Left ventricle myocardium superior (tissue), 1 donor: ENCODE results near the gene USH1C. TPM values are rescaled to one million over a fixed set of nuclear protein-coding genes. Genes with fewer than 3 reads are reported as not detected.
A peak's percentile ranks its signal among the peaks of the same experiment; 100 is the strongest.

Experiments used
- ATAC-seq: fragments of 200-7000 bp; cut with Tn5 transposase; one replicate; pipeline ENCODE4 v1.9.1; 2020; ENCODE audit warnings: mild to moderate bottlenecking, moderate library complexity
- DNase-seq: peaks from one replicate; pipeline ENCODE4 v3.0.0-alpha.2; 2020
- intact Hi-C: fragments of 100-400 bp; cut with micrococcal nuclease; formaldehyde crosslinking; loops from one replicate; pipeline ENCODE4 v1.11.0; 2022
- total RNA-seq: library from RNA; stranded (reverse); fragmentation: NEBNext Ultra II Directional; extraction: Animal tissue kit (Norgen Biotek cat#: 25700); gene quantifications from one replicate; pipeline ENCODE4 v1.2.1, GENCODE V29; 2021
- donor health status: DM: no; HTN: yes; CAD: no; lungs with severe emphysema.

The USH1C gene
- total RNA-seq, 1 donor from 2014 or later = 1.3 TPM

- intact Hi-C loops = no loop called here
- ATAC-seq = no peak
- no peak for DNase-seq
Measured at GRCh38 chr11:17531071-17531600, 13.1 kb downstream of the USH1C start.

GRCh38 chr11:17529844-17530185 is 14.4 kb downstream of the USH1C start:
- intact Hi-C loops = no loop called here
- DNase-seq (no peak), ATAC-seq (no peak)

GRCh38 chr11:17528906-17529843 is 15.0 kb downstream of the USH1C start:
- DNase-seq = no peak
- intact Hi-C loops = no loop called here
- ATAC-seq = peak; percentile 59

GRCh38 chr11:17528181-17528691 is 16.0 kb downstream of the USH1C start:
- DNase-seq (peak; percentile 73), ATAC-seq (peak; percentile 86)
- intact Hi-C loops = no loop called here

- no peak for DNase-seq
- intact Hi-C loops = no loop called here
- ATAC-seq = no peak
Measured at GRCh38 chr11:17527628-17527995, 16.6 kb downstream of the USH1C start.

GRCh38 chr11:17526931-17527627 is 17.1 kb downstream of the USH1C start:
- intact Hi-C loops = no loop called here
- DNase-seq (no peak), ATAC-seq (no peak)

GRCh38 chr11:17526326-17526725 is 17.9 kb downstream of the USH1C start:
- intact Hi-C loops = no loop called here
- ATAC-seq = no peak
- no peak for DNase-seq

GRCh38 chr11:17525570-17525969 is 18.6 kb downstream of the USH1C start:
- DNase-seq (no peak), ATAC-seq (no peak)
- intact Hi-C loops = no loop called here

GRCh38 chr11:17524221-17524620 is 20.0 kb downstream of the USH1C start:
- DNase-seq (no peak), ATAC-seq (no peak)
- intact Hi-C loops = no loop called here

- DNase-seq (no peak), ATAC-seq (no peak)
- intact Hi-C loops = no loop called here
Measured at GRCh38 chr11:17522655-17523054, 21.6 kb downstream of the USH1C start.

- DNase-seq = no peak
- no peak for ATAC-seq
- intact Hi-C loops = no loop called here
Measured at GRCh38 chr11:17521106-17521900, 22.9 kb downstream of the USH1C start.

- DNase-seq (no peak), ATAC-seq (no peak)
- intact Hi-C loops = no loop called here
Measured at GRCh38 chr11:17519061-17519885, 24.9 kb downstream of the USH1C start.

- no peak for ATAC-seq
- intact Hi-C loops = no loop called here
- no peak for DNase-seq
Measured at GRCh38 chr11:17518366-17518765, 25.9 kb downstream of the USH1C start.

GRCh38 chr11:17517186-17517585 is 27.0 kb downstream of the USH1C start:
- no peak for ATAC-seq
- no peak for DNase-seq
- intact Hi-C loops = no loop called here

- no peak for DNase-seq
- no peak for ATAC-seq
- intact Hi-C loops = no loop called here
Measured at GRCh38 chr11:17516551-17517150, 27.6 kb downstream of the USH1C start.

GRCh38 chr11:17515443-17516176 is 28.6 kb downstream of the USH1C start:
- ATAC-seq = no peak
- intact Hi-C loops = no loop called here
- no peak for DNase-seq

- intact Hi-C loops = no loop called here
Measured at GRCh38 chr11:17514476-17514875, 29.7 kb downstream of the USH1C start.

GRCh38 chr11:17513853-17514252 is 30.4 kb downstream of the USH1C start:
- intact Hi-C loops = no loop called here
- ATAC-seq (no peak), DNase-seq (no peak)

More at GRCh38 chr11:17514476-17514875, 29.7 kb downstream of the USH1C start:
- DNase-seq (no peak), ATAC-seq (no peak)
